Right renal cortex interstitium (tissue), 3 donors: ENCODE measurements around the gene ZNF554. TPM values are rescaled to one million over a fixed set of nuclear protein-coding genes. Genes with fewer than 3 reads are reported as not detected.
"Not testable (repeated sequence)": the region's sequence is repeated elsewhere in the genome, so short reads cannot be mapped to it uniquely, and the experiment has no call there.

ENCODE experiments used
- DNase-seq, 3 donors: peaks; one replicate each; pipeline ENCODE4 v3.0.0-alpha.2; 2013; ENCODE audit warnings: low read depth in 3 of 3, low spot score in 2 of 3
- polyA plus RNA-seq, 3 donors: library from polyadenylated mRNA; unstranded; fragments of 120-200 nt; gene quantifications; one replicate each; pipeline ENCODE4 v1.2.1, GENCODE V29; 2013; ENCODE audit not compliant: insufficient read length in 3 of 3

ZNF554 gene
- polyA plus RNA-seq, 3 donors, result 9.4 to 9.7 (median 9.6) TPM

- DNase-seq, result no peak
Observed at GRCh38 chr19:2790557-2791271, 29.0 kb upstream of the ZNF554 start.

GRCh38 chr19:2791440-2791839 lies 28.2 kb upstream of the ZNF554 start:
- DNase-seq, result no peak

- no peak for DNase-seq
Observed at GRCh38 chr19:2791876-2792275, 27.8 kb upstream of the ZNF554 start.

GRCh38 chr19:2792666-2793065 lies 27.0 kb upstream of the ZNF554 start:
- DNase-seq, result not testable (repeated sequence)

- no peak for DNase-seq
Observed at GRCh38 chr19:2793126-2793525, 26.5 kb upstream of the ZNF554 start.

GRCh38 chr19:2793577-2793976 lies 26.1 kb upstream of the ZNF554 start:
- no peak for DNase-seq

- DNase-seq, result no peak
Observed at GRCh38 chr19:2795827-2796658, 23.6 kb upstream of the ZNF554 start.

GRCh38 chr19:2796659-2797266 lies 22.9 kb upstream of the ZNF554 start:
- no peak for DNase-seq

- DNase-seq, result no peak
Observed at GRCh38 chr19:2797280-2797679, 22.4 kb upstream of the ZNF554 start.

- no peak for DNase-seq
Observed at GRCh38 chr19:2798158-2798685, 21.4 kb upstream of the ZNF554 start.

GRCh38 chr19:2798733-2799132 lies 20.9 kb upstream of the ZNF554 start:
- no peak for DNase-seq

GRCh38 chr19:2799273-2800020 lies 20.2 kb upstream of the ZNF554 start:
- DNase-seq, result no peak

- no peak for DNase-seq
Observed at GRCh38 chr19:2800506-2800905, 19.2 kb upstream of the ZNF554 start.

- DNase-seq, result no peak
Observed at GRCh38 chr19:2802826-2803225, 16.8 kb upstream of the ZNF554 start.

- no peak for DNase-seq
Observed at GRCh38 chr19:2803486-2804155, 16.0 kb upstream of the ZNF554 start.

- DNase-seq, result no peak
Observed at GRCh38 chr19:2804156-2805004, 15.3 kb upstream of the ZNF554 start.

- DNase-seq, result no peak
Observed at GRCh38 chr19:2805261-2805900, 14.3 kb upstream of the ZNF554 start.

- DNase-seq, result no peak
Observed at GRCh38 chr19:2805991-2806649, 13.5 kb upstream of the ZNF554 start.
